Measurements from ENCODE around the gene PCED1B.

PCED1B gene, protein sequence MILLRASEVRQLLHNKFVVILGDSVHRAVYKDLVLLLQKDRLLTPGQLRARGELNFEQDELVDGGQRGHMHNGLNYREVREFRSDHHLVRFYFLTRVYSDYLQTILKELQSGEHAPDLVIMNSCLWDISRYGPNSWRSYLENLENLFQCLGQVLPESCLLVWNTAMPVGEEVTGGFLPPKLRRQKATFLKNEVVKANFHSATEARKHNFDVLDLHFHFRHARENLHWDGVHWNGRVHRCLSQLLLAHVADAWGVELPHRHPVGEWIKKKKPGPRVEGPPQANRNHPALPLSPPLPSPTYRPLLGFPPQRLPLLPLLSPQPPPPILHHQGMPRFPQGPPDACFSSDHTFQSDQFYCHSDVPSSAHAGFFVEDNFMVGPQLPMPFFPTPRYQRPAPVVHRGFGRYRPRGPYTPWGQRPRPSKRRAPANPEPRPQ

DNA sequence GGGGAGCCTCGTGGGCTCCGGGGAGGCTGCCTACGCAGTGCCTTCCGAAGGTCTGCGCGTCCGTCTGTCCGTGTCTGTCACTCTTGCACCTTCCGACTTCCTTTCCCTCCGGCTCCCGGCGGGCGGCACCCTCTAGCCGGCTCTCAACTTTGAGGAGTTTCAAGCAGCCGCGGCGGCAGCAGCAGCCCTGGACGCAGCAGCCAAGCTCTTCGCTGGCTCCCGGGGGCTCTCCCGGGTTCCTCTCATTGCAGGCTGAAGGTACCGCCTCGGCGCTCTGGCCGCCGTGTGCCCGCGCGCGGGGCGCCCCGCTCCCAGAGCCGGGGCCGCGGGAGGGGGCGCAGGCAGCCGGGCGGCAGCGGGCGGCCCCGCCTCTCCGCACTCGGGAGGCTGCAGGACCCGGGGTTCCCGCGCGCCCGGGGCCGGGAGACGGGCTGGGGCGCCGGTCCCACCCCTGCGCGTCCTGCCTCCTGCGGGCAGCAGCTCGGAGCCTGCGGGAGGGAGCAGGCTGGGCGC, at the start of gene PCED1B, which contains the start of gene AMIGO2:
PCED1B (plus strand) TSS at position 154 of the 513 bp plus-strand sequence. CDS start 155,443 bp downstream, outside the sequence.
AMIGO2 (minus strand) TSS at position 492 of the 513 bp plus-strand sequence. CDS start 957 bp downstream, outside the sequence.
- TF ChIP-seq, protein P1, sequence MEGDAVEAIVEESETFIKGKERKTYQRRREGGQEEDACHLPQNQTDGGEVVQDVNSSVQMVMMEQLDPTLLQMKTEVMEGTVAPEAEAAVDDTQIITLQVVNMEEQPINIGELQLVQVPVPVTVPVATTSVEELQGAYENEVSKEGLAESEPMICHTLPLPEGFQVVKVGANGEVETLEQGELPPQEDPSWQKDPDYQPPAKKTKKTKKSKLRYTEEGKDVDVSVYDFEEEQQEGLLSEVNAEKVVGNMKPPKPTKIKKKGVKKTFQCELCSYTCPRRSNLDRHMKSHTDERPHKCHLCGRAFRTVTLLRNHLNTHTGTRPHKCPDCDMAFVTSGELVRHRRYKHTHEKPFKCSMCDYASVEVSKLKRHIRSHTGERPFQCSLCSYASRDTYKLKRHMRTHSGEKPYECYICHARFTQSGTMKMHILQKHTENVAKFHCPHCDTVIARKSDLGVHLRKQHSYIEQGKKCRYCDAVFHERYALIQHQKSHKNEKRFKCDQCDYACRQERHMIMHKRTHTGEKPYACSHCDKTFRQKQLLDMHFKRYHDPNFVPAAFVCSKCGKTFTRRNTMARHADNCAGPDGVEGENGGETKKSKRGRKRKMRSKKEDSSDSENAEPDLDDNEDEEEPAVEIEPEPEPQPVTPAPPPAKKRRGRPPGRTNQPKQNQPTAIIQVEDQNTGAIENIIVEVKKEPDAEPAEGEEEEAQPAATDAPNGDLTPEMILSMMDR (IDR thresholded peaks at IDR 0.05), result peak; percentile 63

DNA sequence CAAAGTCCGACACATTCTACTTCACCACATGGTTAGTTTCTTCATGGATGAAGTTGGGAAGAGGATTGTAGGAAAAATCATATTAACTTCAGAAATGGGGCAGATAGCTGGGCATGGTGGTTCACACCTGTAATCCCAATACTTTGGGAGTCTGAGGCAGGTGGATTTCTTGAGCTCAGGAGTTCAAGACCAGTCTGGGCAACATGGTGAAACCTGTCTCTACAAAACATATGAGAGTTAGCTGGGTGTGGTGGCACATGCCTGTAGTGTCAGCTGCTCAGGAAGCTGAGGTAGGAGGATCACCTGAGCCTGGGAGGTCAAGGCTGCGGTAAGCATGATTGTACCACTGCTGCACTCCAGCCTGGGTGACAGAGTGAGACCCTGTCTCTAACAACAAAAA, 49.5 kb upstream of the PCED1B start:
- TF ChIP-seq, protein P1 (IDR thresholded peaks at IDR 0.05), result no peak

DNA sequence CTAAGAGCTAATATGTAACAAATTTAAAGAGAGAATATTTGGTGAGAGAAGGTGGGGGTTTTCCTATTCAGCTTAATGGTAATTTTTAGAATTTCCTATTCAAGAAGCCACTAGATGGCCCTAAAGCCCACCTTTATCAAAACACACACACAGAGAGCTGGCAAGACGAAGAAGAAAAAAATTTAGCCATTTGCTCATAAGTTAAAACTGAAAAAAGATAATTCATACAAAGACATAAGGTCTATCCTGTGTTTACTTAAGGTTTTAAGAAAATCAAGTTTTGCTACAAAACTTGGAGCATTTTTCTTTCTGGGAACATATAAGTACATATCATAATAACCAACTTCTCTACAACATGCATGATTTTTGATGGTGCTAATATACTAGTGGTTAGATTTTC, 46.8 kb upstream of the PCED1B start:
- TF ChIP-seq, protein P1 (IDR thresholded peaks at IDR 0.05), result peak; percentile 61

DNA sequence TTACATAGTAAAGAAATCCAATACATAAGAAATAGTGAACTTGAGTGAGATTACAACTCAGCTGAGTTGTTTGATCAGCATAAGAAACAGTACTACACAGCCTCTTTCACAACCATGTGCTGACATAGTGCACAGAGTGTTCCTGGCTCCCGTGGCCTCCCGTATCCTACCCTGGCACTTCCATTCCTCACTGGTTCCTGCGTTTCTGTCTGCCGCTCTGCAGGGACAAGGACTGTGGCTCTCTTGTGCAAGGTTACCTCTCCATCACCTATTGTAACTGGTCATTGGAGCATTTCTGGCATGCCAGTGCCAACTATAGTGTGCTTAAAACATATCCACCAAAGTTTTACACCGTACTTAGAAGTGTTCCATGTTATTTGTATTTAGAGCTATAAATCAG, 46.3 kb upstream of the PCED1B start:
- TF ChIP-seq, protein P1 (IDR thresholded peaks at IDR 0.05), result no peak

DNA sequence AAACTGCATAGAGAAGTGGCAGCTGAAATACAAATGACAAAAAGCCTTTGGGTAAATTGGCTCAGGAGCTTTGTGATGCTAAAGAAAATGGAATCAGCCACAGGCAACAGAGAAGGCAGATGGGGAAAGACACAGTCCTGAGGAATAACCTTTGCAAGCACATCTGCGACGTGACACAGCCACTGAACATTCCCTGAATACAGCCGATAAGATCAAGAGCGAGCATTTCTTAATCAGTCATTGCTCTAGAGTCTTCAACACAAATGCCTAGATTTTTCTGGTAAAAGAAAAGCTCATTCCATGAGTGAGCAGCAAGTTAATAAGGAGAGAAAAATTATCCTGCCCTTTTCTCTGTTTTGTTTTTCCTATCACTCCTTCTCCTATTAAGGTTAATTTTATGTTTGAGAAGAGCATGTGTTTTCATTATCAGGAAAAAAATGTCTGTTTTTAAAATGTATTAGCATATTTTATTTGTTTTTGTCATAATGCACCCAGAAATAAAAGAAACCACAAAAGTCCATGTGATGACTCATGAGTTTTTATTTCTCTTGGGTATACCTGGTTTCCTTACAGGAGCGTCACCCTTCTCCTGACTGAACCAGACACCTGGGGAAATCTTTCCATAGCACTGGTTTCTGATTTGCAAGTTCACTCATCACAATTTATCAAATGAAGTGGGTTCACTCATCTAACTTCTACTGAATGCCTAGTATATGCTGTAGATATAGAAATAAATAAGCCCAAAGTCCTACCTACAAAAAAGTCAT, 45.4 kb upstream of the PCED1B start:
- TF ChIP-seq, protein P1 (IDR thresholded peaks at IDR 0.05), result no peak

DNA sequence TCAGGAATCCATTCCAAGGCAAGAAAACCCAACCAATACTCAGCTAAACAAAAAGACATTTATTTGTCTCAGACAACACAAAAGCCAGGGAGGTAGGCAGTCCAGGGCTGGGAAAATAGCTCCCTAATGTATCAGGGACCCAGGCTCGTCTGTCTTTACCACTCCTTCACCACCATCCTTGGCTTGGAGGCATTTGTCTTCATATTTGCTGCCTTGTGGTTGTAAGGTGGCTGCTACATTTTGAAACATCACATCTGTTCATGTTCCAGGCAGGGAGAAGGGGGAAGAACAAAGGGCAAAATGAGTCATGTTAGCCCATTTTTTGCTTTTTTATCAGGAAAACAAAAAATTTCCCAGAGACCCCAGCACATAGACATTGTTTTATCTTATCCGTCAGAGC, 44.8 kb upstream of the PCED1B start:
- TF ChIP-seq, protein P1 (IDR thresholded peaks at IDR 0.05), result no peak

DNA sequence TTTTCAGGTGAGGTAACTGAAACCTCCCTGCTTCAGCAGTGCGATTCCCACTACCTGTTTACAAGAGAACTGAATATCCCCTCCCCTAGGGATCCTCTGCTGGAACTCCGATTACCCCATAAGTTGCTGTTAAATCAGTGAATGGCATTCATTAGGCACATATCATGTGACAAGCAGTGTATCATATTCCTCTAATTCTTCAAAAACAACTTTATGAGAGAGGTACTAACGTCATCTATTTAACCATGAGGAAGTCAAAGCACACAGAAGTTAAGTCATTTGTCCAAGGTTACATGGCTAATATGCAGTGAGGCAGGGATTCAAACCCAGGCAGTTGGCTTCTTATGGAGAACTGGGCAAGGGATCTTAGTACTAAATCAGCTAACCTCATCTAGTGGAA, 43.9 kb upstream of the PCED1B start:
- TF ChIP-seq, protein P1 (IDR thresholded peaks at IDR 0.05), result no peak
